Chondrocyte (in vitro differentiated cells): ENCODE measurements around the gene RSU1. TPM values are rescaled to one million over a fixed set of nuclear protein-coding genes. Genes with fewer than 3 reads are reported as not detected.

Experiments used
- DNase-seq: peaks from one replicate; pipeline ENCODE4 v3.0.0; 2021; ENCODE audit warnings: mixed read lengths, low spot score
- H3K27ac Mint-ChIP-seq: one replicate; pipeline ENCODE4 v1.8.0; 2021; ENCODE audit warnings: mild to moderate bottlenecking, moderate library complexity, mixed read lengths; ENCODE audit not compliant: unreplicated experiment
- H3K27me3 Mint-ChIP-seq: 2 replicates; pipeline ENCODE4 v1.8.0; 2021; ENCODE audit warnings: low read depth, mixed read lengths
- H3K36me3 Mint-ChIP-seq: 2 replicates; pipeline ENCODE4 v1.8.0; 2021; ENCODE audit warnings: low read depth, mixed read lengths
- H3K4me1 Mint-ChIP-seq: 2 replicates; pipeline ENCODE4 v1.8.0; 2021; ENCODE audit warnings: low read depth, mild to moderate bottlenecking, mixed read lengths
- H3K4me3 Mint-ChIP-seq: one replicate; pipeline ENCODE4 v1.8.0; 2021; ENCODE audit warnings: mild to moderate bottlenecking, moderate library complexity, mixed read lengths; ENCODE audit not compliant: unreplicated experiment
- H3K9me3 Mint-ChIP-seq: 2 replicates; pipeline ENCODE4 v1.8.0; 2021; ENCODE audit warnings: low read depth, mixed read lengths
- total RNA-seq: library from RNA; stranded (reverse); gene quantifications from 3 replicates; pipeline ENCODE4 v1.2.1, GENCODE V29; 2021
- TF ChIP-seq, protein P1 (sequence below): fragments of 200-600 bp; sonication (generic); IDR thresholded peaks from 2 replicates; pipeline ENCODE4 v1.5.0; 2021; ENCODE audit warnings: antibody characterized with exemption, mild to moderate bottlenecking, moderate library complexity

RSU1 gene
- total RNA-seq, 1 donor from 2014 or later = 165 TPM

DNA sequence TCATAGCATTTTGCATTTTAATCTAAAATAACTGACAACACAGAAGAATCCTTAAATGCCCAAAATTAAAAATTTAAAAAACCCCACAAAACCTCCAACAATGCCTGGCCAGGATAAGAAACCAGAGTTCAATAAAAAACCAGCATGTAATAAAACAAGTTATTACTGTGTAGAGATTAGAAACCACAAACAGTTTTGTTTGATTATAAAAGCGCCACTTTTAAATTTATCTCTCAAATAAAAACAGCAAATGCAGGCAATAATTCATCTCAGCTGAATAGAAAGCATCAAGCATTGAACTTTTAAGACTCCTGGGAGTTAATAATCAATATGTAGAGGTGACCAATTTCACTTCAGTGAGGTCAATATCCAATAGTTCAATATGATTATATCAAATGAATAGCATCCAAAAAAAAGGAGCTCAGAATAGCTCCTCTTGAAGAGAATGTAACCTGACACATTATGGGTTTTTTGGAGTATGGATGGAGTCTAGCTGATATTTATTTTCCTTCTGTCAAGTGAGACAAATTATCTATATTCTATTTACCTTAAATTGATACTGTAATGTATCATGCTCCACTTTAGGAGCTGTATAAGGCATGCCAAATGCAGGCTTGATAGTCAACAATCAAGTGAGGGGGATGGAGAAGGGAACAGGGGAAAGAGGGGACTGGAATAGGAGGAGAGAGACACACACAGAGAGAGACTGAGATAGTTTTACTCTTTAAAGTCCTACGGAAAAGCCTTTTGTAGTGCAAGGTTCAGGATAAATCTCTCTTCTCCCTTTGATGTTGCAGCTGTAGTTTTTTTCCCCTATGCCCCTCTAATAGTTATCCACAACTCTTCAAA lies 130.9 kb downstream of the RSU1 start:
- H3K4me3 Mint-ChIP-seq = no peak overlapping the region
- TF ChIP-seq, protein P1, sequence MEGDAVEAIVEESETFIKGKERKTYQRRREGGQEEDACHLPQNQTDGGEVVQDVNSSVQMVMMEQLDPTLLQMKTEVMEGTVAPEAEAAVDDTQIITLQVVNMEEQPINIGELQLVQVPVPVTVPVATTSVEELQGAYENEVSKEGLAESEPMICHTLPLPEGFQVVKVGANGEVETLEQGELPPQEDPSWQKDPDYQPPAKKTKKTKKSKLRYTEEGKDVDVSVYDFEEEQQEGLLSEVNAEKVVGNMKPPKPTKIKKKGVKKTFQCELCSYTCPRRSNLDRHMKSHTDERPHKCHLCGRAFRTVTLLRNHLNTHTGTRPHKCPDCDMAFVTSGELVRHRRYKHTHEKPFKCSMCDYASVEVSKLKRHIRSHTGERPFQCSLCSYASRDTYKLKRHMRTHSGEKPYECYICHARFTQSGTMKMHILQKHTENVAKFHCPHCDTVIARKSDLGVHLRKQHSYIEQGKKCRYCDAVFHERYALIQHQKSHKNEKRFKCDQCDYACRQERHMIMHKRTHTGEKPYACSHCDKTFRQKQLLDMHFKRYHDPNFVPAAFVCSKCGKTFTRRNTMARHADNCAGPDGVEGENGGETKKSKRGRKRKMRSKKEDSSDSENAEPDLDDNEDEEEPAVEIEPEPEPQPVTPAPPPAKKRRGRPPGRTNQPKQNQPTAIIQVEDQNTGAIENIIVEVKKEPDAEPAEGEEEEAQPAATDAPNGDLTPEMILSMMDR = no peak

DNA sequence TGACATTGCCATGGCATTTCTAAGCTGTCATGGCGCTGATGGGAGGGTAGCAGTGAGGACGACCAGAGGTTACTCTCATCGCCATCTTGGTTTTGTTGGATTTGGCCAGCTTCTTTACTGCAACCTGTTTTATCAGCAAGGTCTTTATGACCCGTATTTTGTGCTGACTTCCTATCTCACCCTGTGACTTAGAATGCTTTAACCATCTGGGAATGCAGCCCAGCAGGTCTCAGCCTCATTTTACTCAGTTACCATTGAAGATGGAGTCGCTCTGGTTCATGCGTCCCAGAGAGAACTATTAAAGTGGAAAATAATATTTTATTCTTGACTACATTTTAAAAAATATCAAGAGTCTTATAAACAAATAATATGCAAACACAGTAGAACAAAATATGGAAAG lies 131.7 kb downstream of the RSU1 start:
- Mint-ChIP-seq H3K4me3 (no peak overlapping the region), H3K9me3 (no peaks in the 10 kb centered on the region), H3K4me1 (peaks cover 3% of the 10 kb centered on the region), H3K36me3 (peaks cover 2% of the 10 kb centered on the region), H3K27ac (no peak overlapping the region), H3K27me3 (no peaks in the 10 kb centered on the region)
- DNase-seq = no peak
- TF ChIP-seq, protein P1 = no peak

More for the DNA sequence above, 130.9 kb downstream of the RSU1 start:
- Mint-ChIP-seq H3K9me3 (no peaks in the 10 kb centered on the region), H3K27ac (no peak overlapping the region), H3K27me3 (no peaks in the 10 kb centered on the region), H3K36me3 (peaks cover 2% of the 10 kb centered on the region), H3K4me1 (peaks cover 2% of the 10 kb centered on the region)
- DNase-seq = no peak

DNA sequence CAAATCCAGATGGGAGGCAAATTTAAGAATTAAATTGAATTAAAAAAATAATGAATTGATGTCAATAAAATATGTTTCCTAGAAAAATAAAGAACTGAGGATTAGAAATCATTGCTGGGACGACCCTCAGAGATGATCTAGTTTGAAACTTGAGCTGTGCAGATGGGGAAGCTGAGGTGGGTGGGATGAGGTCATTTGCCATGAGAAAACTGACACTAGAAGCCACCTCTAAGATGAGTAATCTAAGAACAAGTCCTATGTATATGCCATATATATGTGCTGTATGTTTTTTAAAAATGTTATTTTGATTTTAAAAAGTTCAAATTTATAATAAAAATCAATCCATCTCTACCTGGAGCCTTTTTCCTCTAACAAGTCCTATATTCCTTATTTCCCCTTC lies 135.7 kb downstream of the RSU1 start:
- no peak for DNase-seq
- Mint-ChIP-seq H3K27ac (no peak overlapping the region), H3K4me1 (peaks cover 9% of the 10 kb centered on the region), H3K9me3 (no peaks in the 10 kb centered on the region), H3K36me3 (no peaks in the 10 kb centered on the region), H3K27me3 (no peaks in the 10 kb centered on the region), H3K4me3 (no peak overlapping the region)
- TF ChIP-seq, protein P1 = no peak

DNA sequence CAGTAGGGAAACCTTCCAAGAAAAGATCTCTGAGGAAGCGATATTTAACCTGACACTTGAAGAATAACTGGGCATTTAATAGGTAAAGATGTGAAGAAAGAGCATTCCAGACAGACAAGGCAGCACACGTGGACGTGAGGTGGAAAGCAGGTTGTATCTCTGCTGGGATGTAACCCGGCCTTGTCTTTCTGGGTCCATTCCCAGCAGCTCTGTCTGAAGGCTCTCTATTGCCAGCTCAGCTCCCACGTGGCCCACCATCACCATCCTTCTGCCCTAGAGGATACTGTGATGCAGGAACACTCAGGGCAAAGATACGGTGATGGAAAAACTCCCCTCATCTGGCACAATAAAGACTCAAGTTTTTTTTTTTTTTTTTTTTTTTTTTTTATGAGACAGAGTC lies 137.7 kb downstream of the RSU1 start:
- TF ChIP-seq, protein P1 = no peak
- peaks cover 9% of the 10 kb centered on the region for H3K4me1 Mint-ChIP-seq
- no peak overlapping the region for H3K27ac Mint-ChIP-seq
- H3K9me3 Mint-ChIP-seq = peaks cover 3% of the 10 kb centered on the region
- H3K4me3 Mint-ChIP-seq = no peak overlapping the region
- no peaks in the 10 kb centered on the region for H3K27me3 Mint-ChIP-seq
- peaks cover 2% of the 10 kb centered on the region for H3K36me3 Mint-ChIP-seq
- no peak for DNase-seq

DNA sequence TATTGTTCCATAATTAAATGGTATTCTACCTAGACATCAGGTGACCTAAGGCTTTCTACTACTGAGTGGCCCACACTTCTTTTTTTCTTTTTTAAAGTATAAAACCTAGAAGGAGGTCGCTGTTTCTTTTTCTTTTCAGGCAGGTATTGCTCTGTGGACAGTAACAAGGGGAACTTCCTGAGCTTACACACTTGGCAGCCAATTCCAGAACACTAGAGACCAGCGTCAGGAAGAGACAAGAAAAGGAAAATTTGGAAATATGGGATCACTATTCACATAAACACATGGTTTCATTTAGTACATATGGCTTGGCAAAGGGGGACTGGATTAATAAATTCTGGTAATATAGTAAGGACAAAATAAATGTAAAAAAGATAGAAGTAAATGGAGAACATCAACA lies 141.9 kb downstream of the RSU1 start:
- Mint-ChIP-seq H3K4me1 (peaks cover 20% of the 10 kb centered on the region), H3K9me3 (peaks cover 3% of the 10 kb centered on the region), H3K36me3 (peaks cover 4% of the 10 kb centered on the region), H3K27me3 (no peaks in the 10 kb centered on the region), H3K4me3 (no peak overlapping the region), H3K27ac (no peak overlapping the region)
- no peak for DNase-seq
- TF ChIP-seq, protein P1 = no peak
